Measurements from ENCODE around the gene ADCY1. TPM values are rescaled to one million over a fixed set of nuclear protein-coding genes. Genes with fewer than 3 reads are reported as not detected.

Gene ADCY1
- total RNA-seq, 6 experiments from 2014 or later = 0.20 TPM; not detected in 5

DNA sequence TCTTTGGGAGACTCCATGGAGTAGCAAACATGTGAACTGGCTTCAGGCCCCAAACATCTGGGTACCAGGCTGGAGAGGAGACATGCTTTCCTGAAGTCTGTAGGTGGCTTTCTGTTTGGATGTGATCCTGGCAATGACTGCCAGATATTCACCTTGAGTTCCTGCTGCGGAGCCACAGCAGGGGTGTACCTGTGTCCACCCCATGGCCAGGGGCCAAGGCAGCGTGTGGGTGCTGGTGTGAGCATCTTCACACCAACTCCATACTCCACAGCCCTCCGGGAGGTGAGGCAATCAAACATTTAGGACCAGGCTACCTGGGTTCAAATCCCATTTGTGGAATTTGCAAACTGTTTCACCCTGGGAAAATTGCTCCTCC is 113.0 kb downstream of the ADCY1 start:
- TF ChIP-seq, protein P1, sequence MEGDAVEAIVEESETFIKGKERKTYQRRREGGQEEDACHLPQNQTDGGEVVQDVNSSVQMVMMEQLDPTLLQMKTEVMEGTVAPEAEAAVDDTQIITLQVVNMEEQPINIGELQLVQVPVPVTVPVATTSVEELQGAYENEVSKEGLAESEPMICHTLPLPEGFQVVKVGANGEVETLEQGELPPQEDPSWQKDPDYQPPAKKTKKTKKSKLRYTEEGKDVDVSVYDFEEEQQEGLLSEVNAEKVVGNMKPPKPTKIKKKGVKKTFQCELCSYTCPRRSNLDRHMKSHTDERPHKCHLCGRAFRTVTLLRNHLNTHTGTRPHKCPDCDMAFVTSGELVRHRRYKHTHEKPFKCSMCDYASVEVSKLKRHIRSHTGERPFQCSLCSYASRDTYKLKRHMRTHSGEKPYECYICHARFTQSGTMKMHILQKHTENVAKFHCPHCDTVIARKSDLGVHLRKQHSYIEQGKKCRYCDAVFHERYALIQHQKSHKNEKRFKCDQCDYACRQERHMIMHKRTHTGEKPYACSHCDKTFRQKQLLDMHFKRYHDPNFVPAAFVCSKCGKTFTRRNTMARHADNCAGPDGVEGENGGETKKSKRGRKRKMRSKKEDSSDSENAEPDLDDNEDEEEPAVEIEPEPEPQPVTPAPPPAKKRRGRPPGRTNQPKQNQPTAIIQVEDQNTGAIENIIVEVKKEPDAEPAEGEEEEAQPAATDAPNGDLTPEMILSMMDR (IDR thresholded peaks at IDR 0.05) = no peak
- Mint-ChIP-seq H3K27me3 (ENCODE audit: insufficient read depth) (peaks cover 9% of the 10 kb centered on the region), H3K4me3 (no peak overlapping the region), H3K4me1 (ENCODE audit: low read depth) (peaks cover 23% of the 10 kb centered on the region), H3K27ac (no peak overlapping the region), H3K9me3 (no peaks in the 10 kb centered on the region), H3K36me3 (ENCODE audit: low read depth) (no peaks in the 10 kb centered on the region)
- DNase-seq = no peak

- DNase-seq = no peak
- Mint-ChIP-seq H3K9me3 (no peaks in the 10 kb centered on the region), H3K4me3 (no peak overlapping the region), H3K4me1 (ENCODE audit: low read depth) (peaks cover 23% of the 10 kb centered on the region), H3K36me3 (ENCODE audit: low read depth) (no peaks in the 10 kb centered on the region), H3K27ac (no peak overlapping the region), H3K27me3 (ENCODE audit: insufficient read depth) (peaks cover 8% of the 10 kb centered on the region)
- TF ChIP-seq, protein P1 (IDR thresholded peaks at IDR 0.05) = no peak
Measured at GRCh38 chr7:45687721-45688120, 113.6 kb downstream of the ADCY1 start.

DNA sequence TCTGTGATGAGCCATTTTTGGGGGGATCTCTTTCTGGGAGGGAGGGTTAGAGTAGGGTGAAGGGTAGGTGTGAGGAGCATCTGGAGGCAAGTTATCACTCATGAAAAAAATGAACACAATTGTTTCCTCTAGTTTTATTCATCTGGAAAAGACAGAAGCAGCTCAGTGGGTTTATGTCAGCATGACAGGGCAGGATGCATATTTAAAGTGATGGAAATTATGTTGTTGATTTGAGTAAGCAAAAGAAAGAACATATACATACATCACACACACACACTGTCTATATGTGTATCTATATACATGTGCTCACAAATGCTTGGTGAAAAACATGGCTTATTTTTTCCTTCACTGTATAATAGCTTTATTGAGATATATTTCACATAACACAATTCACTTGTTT is 114.2 kb downstream of the ADCY1 start:
- peaks cover 23% of the 10 kb centered on the region for H3K4me1 Mint-ChIP-seq (ENCODE audit: low read depth)
- peak overlapping the region; percentile 99 for H3K27ac Mint-ChIP-seq
- H3K36me3 Mint-ChIP-seq (ENCODE audit: low read depth) = no peaks in the 10 kb centered on the region
- TF ChIP-seq, protein P1 (IDR thresholded peaks at IDR 0.05) = no peak
- no peaks in the 10 kb centered on the region for H3K9me3 Mint-ChIP-seq
- peaks cover 8% of the 10 kb centered on the region for H3K27me3 Mint-ChIP-seq (ENCODE audit: insufficient read depth)
- no peak overlapping the region for H3K4me3 Mint-ChIP-seq
- no peak for DNase-seq

DNA sequence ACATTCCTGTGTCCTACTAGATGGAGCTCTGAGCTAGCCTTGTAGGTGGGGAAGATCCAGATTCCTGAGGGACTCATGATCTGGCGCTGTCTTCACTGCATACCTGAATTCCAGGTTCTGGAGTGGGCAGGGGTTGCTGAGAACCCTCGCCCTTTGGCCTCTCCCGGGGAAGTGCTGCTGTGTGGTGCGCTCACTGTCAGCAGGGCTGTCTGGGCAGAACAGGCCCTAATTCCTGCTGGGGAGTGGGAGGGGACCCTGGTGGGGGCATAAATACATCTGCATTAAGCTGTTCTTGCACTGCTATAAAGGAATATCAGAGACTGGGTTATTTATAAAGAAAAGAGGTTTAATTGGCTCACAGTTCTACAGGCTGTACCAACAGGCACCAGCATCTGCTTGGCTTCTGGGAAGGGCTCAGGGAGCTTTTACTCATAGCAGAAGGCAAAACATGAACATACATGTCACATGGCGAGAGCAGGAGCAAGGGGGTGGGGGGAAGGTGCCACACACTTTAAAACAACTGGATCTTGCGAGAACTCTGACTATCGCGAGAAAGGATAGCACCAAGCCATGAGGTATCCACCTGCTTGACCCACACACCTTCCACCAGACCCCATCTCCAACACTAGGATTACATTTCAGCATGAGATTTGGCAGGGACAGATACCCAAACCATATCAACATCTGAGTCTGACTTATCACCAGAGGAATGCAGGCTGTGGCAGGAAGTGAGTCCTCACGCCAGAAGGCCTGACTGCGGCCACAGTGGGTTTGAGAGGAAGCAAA is 115.0 kb downstream of the ADCY1 start:
- Mint-ChIP-seq H3K27me3 (ENCODE audit: insufficient read depth) (peaks cover 8% of the 10 kb centered on the region), H3K36me3 (ENCODE audit: low read depth) (no peaks in the 10 kb centered on the region), H3K9me3 (no peaks in the 10 kb centered on the region), H3K27ac (peak overlapping the region; percentile 99), H3K4me1 (ENCODE audit: low read depth) (peaks cover 23% of the 10 kb centered on the region), H3K4me3 (peak overlapping the region; percentile 38)
- DNase-seq = peak; percentile 77
- TF ChIP-seq, protein P1 (IDR thresholded peaks at IDR 0.05) = no peak

GRCh38 chr7:45689797-45690761 is 115.9 kb downstream of the ADCY1 start:
- Mint-ChIP-seq H3K36me3 (ENCODE audit: low read depth) (no peaks in the 10 kb centered on the region), H3K27me3 (ENCODE audit: insufficient read depth) (peaks cover 6% of the 10 kb centered on the region), H3K9me3 (no peaks in the 10 kb centered on the region), H3K4me3 (peak overlapping the region; percentile 38), H3K4me1 (ENCODE audit: low read depth) (peaks cover 23% of the 10 kb centered on the region), H3K27ac (peak overlapping the region; percentile 99)
- DNase-seq = no peak
- TF ChIP-seq, protein P1 (IDR thresholded peaks at IDR 0.05) = no peak
